Lower leg skin (tissue), 4 donors: ENCODE results near the gene BIRC7. TPM values are rescaled to one million over a fixed set of nuclear protein-coding genes. Genes with fewer than 3 reads are reported as not detected.

Source experiments
- DNase-seq, 2 donors: peaks; one replicate each; pipeline ENCODE4 v3.0.0-alpha.2; 2019; ENCODE audit warnings: low spot score in 2 of 2
- H3K4me3 ChIP-seq: fragments of 200-600 bp; sonication (generic); 2 replicates; pipeline ENCODE4 v1.5.1; 2017; ENCODE audit warnings: mild to moderate bottlenecking, low read depth; ENCODE audit not compliant: poor library complexity, severe bottlenecking
- CTCF ChIP-seq, 3 donors: fragments of 450-650 bp; IDR thresholded peaks; one replicate each; pipeline ENCODE4 v1.5.1; 2016; ENCODE audit warnings: antibody characterized with exemption in 3 of 3, mild to moderate bottlenecking in 3 of 3, moderate library complexity in 2 of 3
- POLR2A ChIP-seq, 2 donors: fragments of 450-650 bp; IDR thresholded peaks; one replicate each; pipeline ENCODE4 v1.6.1; 2016 to 2017; ENCODE audit warnings: antibody characterized with exemption in 2 of 2, mild to moderate bottlenecking in 1 of 2, moderate library complexity in 1 of 2
- WGBS, 2 donors: methylation state at CpG; one replicate each; pipeline ENCODE4 v1.1.5; 2018; 5-methylcytosine and 5-hydroxymethylcytosine counted together
- intact Hi-C: fragments of 100-400 bp; cut with DNase I; formaldehyde crosslinking; loops from one replicate; pipeline ENCODE4 v1.15.0; 2023; ENCODE audit warnings: low total_unique reads
- total RNA-seq, 4 donors: library from RNA; depleted of rRNA; stranded (reverse); fragments of >200 nt; gene quantifications; one replicate each; pipeline ENCODE4 v1.1.0, GENCODE V29; 2016

BIRC7 gene
- total RNA-seq, 4 donors from 2014 or later, result 0.53 to 2.5 (median 1.4) TPM; not detected in 1

GRCh38 chr20:63274381-63275228, 38.9 kb downstream of the BIRC7 start:
- intact Hi-C loops, result no loop called here

GRCh38 chr20:63275825-63276224, 40.1 kb downstream of the BIRC7 start:
- TF ChIP-seq POLR2A (IDR thresholded peaks at IDR 0.05) (no peak), CTCF (IDR thresholded peaks at IDR 0.05) (no peak)
- intact Hi-C loops, result no loop called here
- WGBS, 2 donors, result 91 to 94% methylated on average over 16 to 18 of the region's 18 CpGs
- H3K4me3 ChIP-seq, result no peak overlapping the region
- no peak for DNase-seq

More at GRCh38 chr20:63274381-63275228, 38.9 kb downstream of the BIRC7 start:
- DNase-seq, result no peak
- no peak overlapping the region for H3K4me3 ChIP-seq
- 69% methylated on average over 17 of the region's 17 CpGs for WGBS, 2 donors
- no peak for TF ChIP-seq POLR2A (IDR thresholded peaks at IDR 0.05)

GRCh38 chr20:63276956-63277355, 41.3 kb downstream of the BIRC7 start:
- TF ChIP-seq POLR2A (IDR thresholded peaks at IDR 0.05), result no peak
- no peak for TF ChIP-seq CTCF (IDR thresholded peaks at IDR 0.05)
- intact Hi-C loops, result no loop called here
- 85 to 90% methylated on average over 17 to 20 of the region's 20 CpGs for WGBS, 2 donors
- DNase-seq, result no peak
- no peak overlapping the region for H3K4me3 ChIP-seq

GRCh38 chr20:63277466-63278272, 42.0 kb downstream of the BIRC7 start:
- DNase-seq, result no peak
- no peak for TF ChIP-seq POLR2A (IDR thresholded peaks at IDR 0.05)
- intact Hi-C loops, result no loop called here
- WGBS, 2 donors, result 92 to 93% methylated on average over 25 to 28 of the region's 30 CpGs
- no peak overlapping the region for H3K4me3 ChIP-seq

GRCh38 chr20:63278661-63279060, 43.0 kb downstream of the BIRC7 start:
- WGBS, 2 donors, result 80 to 87% methylated on average over 17 of the region's 17 CpGs
- intact Hi-C loops, result no loop called here
- TF ChIP-seq CTCF (IDR thresholded peaks at IDR 0.05) (no peak), POLR2A (IDR thresholded peaks at IDR 0.05) (no peak)
- H3K4me3 ChIP-seq, result no peak overlapping the region
- no peak for DNase-seq

GRCh38 chr20:63279931-63280330, 44.2 kb downstream of the BIRC7 start:
- no peak for TF ChIP-seq POLR2A (IDR thresholded peaks at IDR 0.05)
- TF ChIP-seq CTCF (IDR thresholded peaks at IDR 0.05), result no peak
- no peak for DNase-seq
- WGBS, 2 donors, result 95 to 98% methylated on average over 15 of the region's 15 CpGs
- H3K4me3 ChIP-seq, result no peak overlapping the region
- intact Hi-C loops, result no loop called here
